Fibroblast of the aortic adventitia (primary cell): ENCODE data around the gene DDR2. TPM values are rescaled to one million over a fixed set of nuclear protein-coding genes. Genes with fewer than 3 reads are reported as not detected.

Experiments
- DNase-seq: peaks from one replicate; pipeline ENCODE4 v3.0.0-alpha.2; 2010; ENCODE audit warnings: low read depth
- H3K4me3 ChIP-seq: 2 replicates; pipeline ENCODE4 v1.5.1; 2011; ENCODE audit warnings: low read depth, mild to moderate bottlenecking, control low read depth, low read length, moderate library complexity
- CTCF ChIP-seq: IDR thresholded peaks from 2 replicates; pipeline ENCODE4 v1.5.1; 2011; ENCODE audit warnings: mild to moderate bottlenecking, low read length, control low read depth, inconsistent platforms; ENCODE audit not compliant: insufficient read depth
- total RNA-seq: library from RNA; depleted of rRNA; stranded (reverse); fragments of >200 nt; gene quantifications from 2 replicates; pipeline ENCODE4 v1.2.3, GENCODE V29; 2012; ENCODE audit warnings: low replicate concordance

DDR2 gene
- total RNA-seq, 1 donor, result 379 TPM

DNA sequence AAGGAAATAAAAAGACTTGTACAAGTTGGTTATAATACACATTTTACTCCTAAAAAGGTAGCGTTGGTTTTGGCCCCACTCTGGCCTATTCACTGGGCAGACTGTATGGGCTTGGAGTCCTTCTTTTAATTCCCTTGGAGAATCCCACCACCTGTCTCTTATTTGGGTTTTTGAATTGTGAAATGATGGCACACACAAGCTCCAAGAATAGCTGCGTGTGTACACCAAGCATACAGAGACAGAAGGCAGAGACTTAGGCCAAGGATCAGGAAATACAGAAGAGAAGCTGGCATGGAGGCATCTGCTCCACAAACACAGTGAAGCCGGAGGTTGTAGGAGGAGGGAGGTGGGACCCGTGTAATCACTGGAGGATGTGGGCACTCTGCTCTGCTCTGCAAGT is 29.1 kb downstream of the DDR2 start:
- no peak for DNase-seq
- TF ChIP-seq CTCF, result no peak
- no peak overlapping the region for H3K4me3 ChIP-seq

DNA sequence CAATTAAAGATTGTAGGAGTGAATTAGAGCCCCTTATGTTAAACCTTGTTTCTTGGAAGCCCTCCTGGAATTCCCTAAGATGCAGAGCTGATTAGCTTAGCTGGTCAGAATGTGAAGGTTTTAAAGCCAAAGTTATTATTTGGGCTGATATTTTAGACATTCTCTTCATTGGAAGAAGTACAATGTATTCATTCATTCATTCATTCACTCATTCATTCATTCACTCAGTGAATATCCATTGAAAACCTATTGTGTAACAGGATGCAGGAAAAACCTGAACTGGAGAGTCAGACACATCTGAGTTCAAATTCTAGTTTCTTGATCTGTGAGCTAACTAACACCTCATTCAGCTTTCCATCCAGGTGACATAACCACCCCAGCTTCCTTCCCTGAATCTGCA is 29.7 kb downstream of the DDR2 start:
- no peak for TF ChIP-seq CTCF
- H3K4me3 ChIP-seq, result no peak overlapping the region
- no peak for DNase-seq

DNA sequence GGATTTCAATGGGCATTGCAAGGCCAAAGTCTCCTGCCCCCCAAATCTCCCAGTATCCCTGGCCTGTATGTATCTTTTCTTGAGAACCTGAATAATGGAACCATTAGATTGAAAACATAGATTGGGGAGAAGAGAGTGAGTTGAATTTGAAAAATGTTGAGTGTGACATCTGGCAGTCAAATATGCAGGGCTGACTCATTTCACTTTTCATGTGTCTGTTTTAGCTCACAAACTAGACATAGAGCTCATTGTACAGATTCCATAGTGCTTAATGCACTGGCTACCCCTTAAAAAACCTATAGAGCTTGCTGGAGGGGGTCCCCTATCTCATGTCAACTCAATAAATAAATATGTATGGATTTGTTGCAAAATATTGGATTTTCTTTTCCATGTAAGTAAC is 30.8 kb downstream of the DDR2 start:
- H3K4me3 ChIP-seq, result no peak overlapping the region
- DNase-seq, result no peak
- TF ChIP-seq CTCF, result no peak

DNA sequence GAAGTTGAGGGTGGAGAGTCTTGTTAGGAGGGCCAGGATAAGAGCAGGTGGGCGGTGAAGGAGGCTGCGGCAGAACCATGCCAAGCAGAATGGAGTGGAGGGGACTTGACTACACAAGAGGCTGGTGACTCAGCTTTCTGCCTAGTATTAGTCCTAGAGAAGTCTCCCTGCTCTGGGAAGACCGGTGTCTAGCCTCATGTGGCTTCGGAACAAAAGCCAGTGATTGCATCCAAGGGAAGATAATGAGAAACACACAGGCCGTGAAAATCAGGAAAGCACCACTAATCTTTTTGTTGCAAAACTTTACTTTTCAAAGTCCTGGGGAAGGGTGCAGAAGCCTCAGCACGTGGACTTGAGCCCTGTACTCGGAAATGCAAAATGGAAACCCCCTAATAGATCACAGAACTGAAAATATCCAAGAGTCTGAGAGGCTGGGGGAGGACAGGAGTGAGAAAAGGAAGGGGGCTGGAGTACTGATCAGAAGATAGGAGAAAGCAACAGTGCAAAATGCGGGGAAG is 31.4 kb downstream of the DDR2 start:
- peak; percentile 93 for DNase-seq
- no peak for TF ChIP-seq CTCF
- H3K4me3 ChIP-seq, result peak overlapping the region; percentile 18

DNA sequence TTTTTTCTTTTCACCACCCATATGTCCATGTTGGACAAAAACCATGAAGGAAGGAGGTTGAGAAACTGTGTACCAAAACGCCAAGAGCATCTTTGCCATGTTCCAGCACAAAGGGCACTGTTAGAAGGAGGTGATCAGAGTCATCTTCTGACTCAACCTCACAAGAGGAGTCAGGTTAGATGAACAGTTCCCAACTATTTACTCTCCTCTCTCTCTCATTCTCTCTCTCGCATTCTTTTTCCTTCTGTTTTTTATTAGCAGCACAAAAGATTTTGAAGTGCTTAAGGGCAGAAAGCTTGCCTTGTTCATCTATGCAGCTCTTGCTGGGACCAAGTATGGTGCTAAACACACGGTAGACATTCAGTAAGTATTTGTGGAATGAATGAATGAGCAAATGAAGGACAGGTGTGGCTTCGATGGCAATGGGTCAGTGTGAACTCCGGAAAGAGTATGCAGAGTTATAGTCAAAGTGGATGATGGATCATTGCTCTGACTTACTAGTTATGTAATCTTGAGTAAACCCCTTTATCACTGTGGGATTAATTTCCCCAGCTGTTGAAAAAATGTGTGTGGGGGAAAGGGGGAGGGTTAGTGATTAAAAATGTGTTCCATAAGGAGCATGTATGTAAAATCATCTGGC is 33.9 kb downstream of the DDR2 start:
- DNase-seq, result peak; percentile 64
- TF ChIP-seq CTCF, result no peak
- no peak overlapping the region for H3K4me3 ChIP-seq

- H3K4me3 ChIP-seq, result no peak overlapping the region
- TF ChIP-seq CTCF, result no peak
- no peak for DNase-seq
Measured at GRCh38 chr1:162667381-162668080, 35.3 kb downstream of the DDR2 start.
